ENCODE measurements around the gene TAF12.
"Not testable (repeated sequence)": the region's sequence is repeated elsewhere in the genome, so short reads cannot be mapped to it uniquely, and the experiment has no call there.

The TAF12 gene, protein sequence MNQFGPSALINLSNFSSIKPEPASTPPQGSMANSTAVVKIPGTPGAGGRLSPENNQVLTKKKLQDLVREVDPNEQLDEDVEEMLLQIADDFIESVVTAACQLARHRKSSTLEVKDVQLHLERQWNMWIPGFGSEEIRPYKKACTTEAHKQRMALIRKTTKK

DNA sequence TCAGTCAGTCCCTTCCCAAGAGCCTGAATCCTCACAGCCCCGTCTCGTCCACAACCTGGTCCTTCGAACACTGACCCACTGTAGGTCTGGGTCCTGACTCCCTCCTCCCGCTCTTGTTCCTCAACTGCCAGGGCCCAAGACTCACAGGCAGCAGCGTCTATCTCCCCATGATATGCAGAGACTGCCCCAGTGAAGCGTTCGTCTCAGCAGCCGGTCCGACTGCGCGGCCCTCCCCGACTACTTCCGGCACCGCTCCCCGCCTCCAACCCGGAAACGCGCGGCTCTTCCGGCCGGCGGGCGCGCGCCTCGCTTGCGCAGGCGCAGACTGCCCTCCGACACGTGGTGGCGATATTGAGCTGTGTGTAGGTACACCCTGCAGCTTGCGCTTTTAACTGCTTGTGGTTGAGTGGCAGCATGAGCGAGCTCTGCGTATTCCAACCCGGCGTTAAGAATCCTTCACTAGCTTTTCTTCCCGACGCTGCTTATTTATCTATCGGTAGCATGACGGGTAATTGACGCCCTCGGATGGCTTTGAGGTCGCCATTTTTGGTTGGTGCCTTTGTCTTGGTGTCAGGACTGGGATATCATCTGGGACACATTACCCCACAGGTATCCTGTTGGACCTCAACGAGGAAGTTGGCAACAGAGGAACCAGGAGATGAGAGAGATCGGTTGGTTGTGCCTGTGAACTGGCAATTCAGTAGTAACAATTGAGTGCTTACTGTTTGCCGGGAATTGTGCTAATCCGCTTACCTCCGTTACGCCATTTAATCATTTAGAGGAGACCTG is at the start of gene TAF12:
TSS of gene TAF12 (minus strand) at position 221 of the 789 bp plus-strand sequence. CDS start 20,986 bp downstream, outside the sequence.
- DNase-seq (ENCODE audit: low read depth) = peak; percentile 70

DNA sequence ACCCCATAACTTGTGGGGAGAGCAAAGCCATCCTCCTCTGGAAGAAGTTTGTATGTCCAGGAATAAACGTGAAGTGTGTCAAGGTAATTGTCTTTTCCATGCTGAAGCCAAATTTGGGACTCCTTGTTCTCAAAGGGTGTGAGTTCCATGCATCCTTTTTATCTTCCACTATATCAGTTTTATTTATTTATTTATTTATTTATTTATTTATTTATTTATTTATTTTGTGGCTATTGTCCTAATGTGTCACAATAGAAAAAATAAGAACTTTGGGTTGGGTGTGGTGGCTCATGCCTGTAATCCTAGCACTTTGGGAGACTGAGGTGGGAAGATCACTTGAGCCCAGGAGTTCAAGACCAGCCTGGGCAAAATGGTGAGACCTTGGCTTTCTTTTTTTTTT is 48.8 kb upstream of the TAF12 start:
- DNase-seq (ENCODE audit: low read depth) = not testable (repeated sequence)

DNA sequence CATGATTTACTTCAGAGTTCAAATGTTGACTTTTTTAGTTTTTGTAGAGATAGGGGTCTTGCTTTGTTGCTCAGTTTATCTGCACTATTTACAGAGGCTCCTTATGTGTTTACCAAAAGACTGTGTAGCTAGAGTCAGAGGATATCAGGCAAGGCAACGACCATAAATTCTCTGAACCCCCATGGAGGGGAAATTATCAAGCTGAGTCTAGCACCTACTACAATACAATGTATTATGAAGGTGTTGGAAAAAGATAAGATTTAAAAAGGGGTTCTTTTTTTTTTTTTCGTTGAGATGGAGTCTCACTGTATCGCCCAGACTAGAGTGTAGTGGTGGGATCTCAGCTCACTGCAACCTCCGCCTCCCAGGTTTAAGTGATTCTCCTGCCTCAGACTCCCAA is 42.1 kb upstream of the TAF12 start:
- DNase-seq (ENCODE audit: low read depth) = no peak

DNA sequence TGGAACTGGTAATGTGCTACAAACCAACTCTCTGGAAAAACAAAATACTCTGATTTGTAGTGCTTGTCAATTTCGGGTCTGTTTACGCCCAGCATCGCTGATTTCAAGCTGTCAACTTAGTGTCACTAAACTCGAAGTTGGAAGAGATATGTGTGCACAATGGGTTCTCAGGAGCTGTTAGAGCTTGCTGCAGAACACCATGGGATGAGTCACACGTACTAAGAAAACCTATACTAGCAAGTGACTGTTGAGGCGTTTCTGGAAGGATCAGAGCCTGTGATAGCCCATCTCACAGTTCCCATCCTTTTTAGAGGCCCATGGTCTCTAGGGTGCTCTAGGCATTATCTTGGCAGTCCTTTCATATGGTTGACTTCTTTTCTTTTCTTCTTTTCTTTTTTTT is 40.0 kb upstream of the TAF12 start:
- no peak for DNase-seq (ENCODE audit: low read depth)

DNA sequence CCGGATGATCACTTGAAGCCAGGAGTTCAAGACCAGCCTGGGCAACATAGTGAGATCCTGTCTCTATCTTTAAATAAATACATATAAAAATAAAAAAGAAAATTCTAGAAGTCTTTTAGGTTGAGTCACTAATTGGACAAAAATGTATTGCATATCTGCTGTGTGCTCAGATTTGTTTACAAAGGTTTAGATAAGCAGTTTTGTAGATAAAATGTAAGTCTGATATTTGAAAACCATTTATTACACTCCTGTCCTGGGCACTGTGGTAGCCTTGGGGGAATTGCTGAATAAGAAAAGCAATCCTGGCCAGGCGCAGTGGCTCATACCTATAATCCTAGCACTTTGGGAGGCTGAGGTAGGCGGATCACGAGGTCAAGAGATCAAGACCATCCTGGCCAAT is 37.3 kb upstream of the TAF12 start:
- DNase-seq (ENCODE audit: low read depth) = no peak

DNA sequence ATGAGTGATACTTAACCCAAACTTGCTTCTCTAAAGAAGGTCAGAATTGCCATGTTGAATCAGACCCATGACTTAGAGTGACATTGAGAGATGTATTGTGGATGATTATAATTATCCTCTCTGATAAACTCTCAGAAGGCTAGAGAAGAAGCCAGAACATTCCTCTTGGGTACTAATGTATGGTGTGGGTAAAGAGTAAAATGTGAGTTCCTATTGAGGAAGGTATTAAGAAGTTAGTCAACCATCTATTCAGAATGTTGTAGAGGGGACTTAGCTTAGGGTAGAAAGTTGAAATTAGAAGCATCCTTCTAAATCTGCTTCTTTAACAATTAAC is 33.0 kb upstream of the TAF12 start:
- DNase-seq (ENCODE audit: low read depth) = no peak

DNA sequence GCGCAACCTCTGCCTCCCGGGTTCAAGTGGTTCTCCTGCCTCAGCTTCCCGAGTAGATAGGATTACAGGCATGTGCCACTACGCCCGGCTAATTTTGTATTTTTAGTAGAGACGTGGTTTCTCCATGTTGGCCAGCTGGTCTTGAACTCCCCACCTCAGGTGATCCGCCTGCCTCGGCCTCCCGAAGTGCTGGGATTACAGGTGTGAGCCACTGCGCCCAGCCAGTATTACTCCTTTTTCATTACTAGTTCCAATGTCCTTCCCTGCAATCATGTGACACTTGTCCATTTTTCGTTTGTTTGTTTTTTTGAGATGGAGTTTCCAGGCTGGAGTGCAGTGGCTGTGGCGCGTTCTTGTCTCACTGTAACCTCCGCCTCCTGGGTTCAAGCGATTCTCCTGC is 30.1 kb upstream of the TAF12 start:
- not testable (repeated sequence) for DNase-seq (ENCODE audit: low read depth)

DNA sequence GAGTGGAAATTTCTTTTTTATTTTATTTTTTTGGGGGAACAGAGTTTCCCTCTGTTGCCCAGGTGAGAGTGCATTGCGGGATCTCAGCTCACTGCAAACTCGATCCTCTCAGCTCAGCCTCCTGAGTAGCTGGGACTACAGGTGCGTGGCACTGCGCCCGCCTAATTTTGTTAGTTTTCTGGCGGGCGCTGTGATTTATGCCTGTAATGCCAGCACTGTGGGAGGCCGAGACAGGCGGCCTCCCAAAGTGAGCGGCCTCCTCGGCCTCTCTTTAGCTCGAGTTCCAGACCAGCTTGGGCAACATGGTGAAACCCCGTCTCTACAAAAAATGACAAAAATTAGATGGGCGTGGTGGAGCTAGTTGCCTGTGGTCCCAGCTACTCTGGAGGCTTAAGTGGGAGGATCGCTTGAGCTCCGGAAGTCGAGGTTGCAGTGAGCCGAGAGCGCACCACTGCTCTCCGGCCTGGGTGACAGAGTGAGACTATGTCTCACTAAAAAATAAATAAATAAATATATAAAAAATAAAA is 28.4 kb upstream of the TAF12 start:
- no peak for DNase-seq (ENCODE audit: low read depth)

DNA sequence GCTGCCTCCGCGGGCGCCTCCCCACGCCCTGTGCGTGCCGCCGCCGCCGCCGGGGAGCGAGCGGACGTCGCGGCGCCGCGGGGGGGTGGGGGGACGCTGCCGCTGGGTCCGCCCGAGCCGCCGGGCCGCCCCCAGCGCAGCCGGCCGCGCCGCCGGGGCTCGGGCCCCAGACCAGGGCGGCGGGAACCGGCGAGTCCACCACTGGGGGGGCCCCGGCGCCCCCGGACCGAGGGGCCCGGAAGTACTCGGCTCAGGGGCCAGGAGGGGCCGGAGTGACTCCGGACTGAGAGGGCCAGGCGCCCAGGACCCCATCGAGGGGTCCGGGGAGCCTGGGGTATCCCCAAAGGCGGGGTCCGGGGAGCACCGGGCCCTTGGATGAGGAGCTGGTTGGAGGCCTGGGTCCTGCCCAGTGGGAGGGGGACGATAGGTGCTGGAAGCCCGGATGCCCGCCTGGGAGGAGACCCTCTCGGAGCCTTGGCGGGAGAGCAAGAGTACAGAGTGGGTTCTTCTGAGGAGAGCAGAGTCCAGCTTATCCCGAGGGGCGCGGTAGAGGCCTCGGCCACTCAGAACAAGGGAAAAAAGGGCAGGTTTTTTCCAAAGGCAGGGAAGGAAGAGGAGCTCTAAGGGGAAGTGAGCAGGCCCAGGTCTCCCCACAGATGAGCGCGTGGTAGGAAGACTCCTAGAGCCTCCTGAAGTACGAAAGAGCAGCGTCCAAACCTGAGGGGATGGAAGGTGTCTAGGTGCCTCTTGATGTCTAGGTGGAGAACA is 26.3 kb upstream of the TAF12 start:
- DNase-seq (ENCODE audit: low read depth) = no peak

DNA sequence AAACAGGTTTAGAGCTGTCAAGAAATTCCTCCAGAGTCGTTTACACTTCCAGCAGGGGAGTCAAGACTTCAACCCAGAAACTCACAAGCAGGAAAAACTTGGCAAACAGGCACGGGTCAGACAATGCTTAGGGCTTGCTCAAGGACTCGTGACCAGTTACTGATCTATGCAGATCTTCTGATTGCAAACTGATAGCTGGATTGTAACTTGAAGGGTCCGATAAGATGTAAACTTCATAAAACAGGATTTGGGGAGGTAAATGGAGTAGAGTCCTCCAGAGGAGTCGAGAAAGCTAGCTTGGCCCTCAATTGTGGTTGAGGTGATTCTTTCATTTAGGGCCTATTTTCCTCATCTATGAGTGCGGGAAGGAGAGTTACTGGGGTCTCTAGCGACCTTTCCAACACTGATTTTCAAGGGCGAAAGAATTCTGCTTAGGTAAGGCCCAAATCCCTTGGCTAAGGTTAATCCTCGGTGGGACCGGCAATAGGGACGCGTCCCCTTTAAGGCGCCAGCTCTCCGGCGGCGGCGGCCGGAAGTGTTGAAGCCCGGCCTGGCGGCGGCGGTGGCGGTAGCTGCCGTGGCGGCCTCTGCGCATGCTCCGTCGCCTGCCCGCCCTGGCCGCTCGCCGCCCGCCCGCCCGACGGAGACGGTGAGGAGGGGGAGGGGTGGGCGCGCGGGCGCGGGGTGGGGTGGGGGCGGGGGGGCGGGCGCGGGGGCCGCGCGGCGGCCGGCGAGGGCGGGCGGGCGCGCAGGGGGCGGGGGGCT is 25.5 kb upstream of the TAF12 start, which contains the start of gene GMEB1:
TSS of gene GMEB1 (plus strand) at position 594 of the 765 bp plus-strand sequence. CDS start 14,829 bp downstream, outside the sequence.
- DNase-seq (ENCODE audit: low read depth) = peak; percentile 31

DNA sequence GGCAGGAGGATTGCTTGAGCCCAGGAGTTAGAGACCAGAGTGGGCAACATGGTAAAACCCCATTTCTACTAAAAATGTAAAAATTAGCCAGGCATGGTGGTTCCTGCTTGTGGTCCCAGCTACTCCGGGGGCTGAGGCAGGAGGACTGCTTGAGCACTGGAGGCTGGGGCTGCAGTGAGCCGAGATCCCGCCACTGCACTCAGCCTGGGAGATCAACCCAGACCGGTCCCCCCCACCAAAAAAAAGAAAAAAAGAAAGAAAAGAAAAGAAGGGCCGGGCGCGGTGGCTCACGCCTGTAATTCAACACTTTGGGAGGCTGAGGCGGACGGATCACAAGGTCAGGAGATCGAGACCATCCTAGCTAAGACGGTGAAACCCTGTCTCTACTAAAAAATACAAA is 23.9 kb upstream of the TAF12 start:
- no peak for DNase-seq (ENCODE audit: low read depth)

DNA sequence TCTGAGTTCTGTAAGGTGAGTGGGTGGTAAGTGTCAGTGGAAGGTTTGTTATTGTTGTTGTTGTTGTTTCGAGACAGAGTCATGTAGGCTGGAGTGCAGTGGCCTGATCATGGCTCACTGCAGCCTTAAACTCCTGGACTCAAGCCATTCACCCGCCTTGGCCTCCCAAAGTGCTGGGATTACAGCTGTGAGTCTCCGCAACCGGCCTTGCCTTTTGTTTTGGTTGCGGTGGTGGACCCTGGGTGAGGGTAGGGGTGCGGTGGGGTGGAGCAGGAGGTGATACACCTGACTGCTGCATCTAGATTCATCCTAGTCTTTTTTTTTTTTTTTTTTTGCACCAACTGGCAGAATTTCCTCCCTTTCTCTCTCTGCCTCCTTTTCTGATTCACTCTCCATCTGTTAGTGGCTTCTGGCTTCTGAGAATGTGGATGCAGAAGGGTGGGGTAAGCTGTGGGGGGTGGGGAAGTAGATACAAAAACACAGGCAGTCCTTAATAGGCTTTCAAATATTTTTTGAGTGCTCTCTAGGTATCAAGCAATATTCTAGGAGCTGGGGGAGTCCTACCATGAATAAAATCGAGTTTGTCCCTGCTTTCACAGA is 21.1 kb upstream of the TAF12 start:
- DNase-seq (ENCODE audit: low read depth) = no peak

DNA sequence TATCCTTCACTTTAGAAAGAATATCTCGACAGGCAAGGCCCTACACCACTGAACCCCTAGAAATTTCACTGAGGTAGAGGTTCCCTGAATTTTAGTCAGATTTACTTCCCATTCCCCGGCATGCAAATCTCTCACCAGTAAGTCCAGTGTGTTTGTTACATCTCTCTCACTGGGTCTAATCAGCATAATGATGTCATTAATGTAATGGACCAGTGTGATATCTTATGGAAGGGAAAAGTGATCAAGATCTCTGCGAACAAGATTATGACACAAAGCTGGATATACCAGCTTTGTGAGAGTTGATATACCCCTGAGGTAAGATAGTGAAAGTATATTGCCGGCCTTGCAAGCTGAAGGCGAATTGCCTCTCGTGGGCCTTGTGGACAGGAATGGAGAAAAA is 13.5 kb upstream of the TAF12 start:
- DNase-seq (ENCODE audit: low read depth) = no peak

DNA sequence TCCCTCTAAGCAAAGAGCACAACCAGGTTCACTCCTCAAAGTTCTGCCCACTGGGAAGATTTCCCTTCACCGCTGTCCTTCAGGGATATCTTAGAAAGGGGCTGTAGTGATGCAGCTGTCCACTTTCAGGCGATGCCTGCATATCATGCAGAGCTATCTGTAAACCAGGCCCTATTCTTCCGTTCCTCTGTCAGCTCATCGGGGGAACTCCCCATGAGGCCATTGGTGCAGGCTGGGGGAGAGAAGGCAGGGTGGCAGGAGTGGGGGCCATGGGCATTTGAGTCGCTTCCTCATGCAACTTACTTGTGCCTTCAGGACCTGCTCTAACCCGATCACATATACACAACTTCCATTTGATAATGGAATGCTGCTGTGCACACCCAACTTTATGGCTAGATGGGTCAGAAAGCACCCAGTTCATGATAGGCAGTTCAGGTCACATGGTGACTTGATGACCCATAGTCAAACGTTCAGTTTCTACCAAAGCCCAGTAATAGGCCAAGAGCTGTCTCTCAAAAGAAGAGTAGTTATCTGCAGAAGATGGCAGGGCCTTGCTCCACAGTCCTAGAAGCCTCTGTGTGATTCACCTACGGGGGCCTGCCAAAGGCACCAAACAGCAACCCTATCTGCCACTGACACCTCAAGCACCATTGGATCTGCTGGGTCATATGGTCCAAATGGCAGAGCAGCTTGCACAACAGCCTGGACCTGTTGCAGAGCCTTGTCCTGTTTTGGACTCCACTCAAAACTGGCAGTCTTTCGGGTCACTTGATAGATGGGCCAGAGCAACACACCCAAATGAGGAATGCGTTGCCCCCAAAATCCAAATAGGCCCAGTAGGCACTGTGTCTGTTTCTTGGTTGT is 12.8 kb upstream of the TAF12 start:
- DNase-seq (ENCODE audit: low read depth) = not testable (repeated sequence)

DNA sequence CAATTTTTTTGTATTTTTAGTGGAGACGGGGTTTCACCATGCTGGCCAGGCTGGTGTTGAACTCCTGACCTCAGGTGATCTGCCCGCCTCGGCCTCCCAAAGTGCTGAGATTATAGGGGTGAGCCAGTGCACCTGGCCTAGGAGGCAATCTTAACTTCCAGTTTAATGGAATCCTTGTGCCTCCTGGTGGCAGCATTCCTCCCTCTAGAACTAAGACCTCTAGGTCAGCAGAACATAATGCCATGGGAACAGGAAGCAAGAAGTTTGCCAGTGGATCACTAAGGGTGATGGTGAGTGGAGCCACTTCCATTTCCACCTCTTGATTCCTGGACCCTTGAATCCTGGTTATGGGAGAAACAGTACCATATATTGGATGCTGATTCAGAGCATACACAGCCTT is 11.0 kb upstream of the TAF12 start:
- DNase-seq (ENCODE audit: low read depth) = not testable (repeated sequence)

DNA sequence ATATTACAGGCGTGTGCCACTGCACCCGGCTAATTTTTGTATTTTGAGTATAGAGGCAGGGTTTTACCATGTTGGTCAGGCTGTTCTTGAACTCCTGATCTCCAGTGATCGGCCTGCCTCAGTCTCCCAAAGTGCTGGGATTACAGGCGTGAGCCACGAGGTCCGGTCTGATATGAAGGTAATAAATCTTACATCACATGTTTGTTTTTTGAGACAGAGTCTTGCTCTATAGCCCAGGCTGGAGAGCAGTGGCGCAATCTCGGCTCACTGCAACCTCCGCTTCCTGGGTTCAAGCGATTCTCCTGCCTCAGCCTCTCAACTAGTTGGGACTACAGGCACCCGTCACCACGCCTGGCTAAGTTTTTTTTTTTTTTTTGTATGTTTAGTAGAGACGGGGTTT is 10.2 kb upstream of the TAF12 start:
- DNase-seq (ENCODE audit: low read depth) = not testable (repeated sequence)

DNA sequence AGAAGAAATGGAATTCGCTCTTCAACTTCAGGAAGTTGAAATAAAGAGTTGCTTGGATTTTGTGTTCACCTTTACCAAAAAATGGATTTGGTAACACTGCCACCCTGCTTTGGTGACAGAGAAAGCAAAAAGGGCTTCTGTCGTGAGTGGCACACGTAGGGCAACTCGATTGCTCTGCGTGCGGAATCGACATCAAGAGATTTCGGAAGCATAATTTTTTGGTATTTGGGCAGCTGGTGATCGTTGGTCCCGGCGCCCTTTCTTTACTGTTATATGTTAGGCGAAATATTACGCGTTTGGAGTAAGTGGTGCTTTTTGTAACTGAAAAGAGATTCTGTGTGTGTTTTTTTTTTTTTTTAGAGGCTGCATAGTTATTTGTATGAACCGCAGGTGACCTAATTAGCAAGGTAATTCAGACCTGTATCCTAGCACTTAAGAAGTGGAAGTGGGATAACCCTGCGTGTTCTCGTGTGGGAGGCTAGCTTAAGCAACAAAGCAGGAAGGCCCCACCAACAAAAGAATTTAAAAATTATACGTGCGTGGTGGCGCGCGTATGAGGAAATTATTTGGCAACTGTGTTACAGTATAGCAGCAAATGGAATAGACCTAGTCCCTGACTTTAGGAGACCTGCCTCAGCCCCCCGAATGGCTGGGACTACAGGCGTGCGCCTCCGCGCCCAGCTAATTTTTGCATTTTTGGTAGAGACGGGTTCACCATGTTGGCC is 5.8 kb upstream of the TAF12 start, which contains the start of gene RNU11:
TSS of gene RNU11 (plus strand) at position 127 of the 725 bp plus-strand sequence.
- peak; percentile 93 for DNase-seq (ENCODE audit: low read depth)

DNA sequence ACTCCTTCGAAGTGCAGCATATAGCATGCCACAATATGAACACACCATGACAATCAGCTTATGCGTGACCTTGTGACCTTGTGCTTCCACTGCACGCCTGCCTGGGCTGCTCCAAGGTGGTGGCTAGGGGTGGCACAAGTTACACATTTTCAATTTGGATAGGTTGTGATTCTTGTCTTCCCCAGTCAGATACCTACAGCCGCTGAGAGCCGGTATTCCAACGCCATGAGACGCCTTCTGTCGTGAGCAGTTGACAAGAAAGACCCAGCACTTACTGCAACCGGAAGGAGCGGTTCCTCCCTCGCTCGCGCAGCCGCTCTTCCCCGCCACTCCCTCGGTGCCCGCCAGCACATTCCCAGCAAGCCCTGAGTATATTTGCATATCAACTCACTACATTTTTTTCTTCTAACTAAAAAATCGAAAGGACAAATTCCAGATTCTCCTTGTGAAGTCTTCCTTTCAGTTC is 5.2 kb upstream of the TAF12 start:
- peak; percentile 65 for DNase-seq (ENCODE audit: low read depth)

DNA sequence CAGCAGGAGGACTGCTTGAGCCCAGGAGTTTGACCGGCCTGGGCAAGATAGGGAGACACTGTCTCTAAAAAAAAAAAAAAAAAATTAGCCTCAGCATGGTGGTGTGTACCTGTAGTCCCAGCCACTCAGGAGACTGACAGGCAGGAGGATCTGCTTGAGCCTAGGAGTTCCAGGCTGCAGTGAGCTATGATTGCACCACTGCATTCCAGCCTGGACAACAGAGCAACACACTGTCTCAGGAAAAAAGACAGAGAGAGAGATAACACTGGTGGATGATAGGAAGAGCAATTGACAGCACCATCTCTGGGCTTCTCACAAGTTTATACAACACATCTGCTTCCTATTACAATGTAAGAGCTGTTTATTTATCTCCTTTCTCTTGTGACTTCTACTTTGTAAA is 3.2 kb upstream of the TAF12 start:
- DNase-seq (ENCODE audit: low read depth) = no peak

DNA sequence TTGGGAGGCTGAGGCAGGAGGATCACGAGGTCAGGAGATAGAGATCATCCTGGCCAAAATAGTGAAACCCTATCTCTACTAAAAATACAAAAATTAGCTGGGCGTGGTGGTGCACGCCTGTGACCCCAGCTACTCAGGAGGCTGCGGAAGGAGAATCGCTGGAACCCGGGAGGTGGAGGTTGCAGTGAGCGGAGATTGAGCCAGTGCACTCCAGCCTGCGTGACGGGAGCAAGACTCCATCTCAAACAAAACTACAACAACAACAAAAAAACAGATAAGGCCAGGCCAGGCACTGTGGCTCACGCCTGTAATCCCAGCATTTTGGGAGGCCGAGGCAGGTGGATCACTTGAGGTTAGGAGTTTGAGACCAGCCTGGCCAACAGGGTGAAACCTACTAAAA is 2.5 kb upstream of the TAF12 start:
- not testable (repeated sequence) for DNase-seq (ENCODE audit: low read depth)
